ENCODE measurements around the gene ACTR8. TPM values are rescaled to one million over a fixed set of nuclear protein-coding genes. Genes with fewer than 3 reads are reported as not detected.

ACTR8 gene
- total RNA-seq, 5 donors from 2014 or later (not counting 1 experiment from before 2014, with no cell fraction given): 23.0 to 47.3 (median 35.2) TPM

GRCh38 chr3:53858096-53858741, 23.7 kb downstream of the ACTR8 start:
- Histone ChIP-seq H3K9me3 (no peaks in the 10 kb centered on the region), H3K27me3 (replicated peaks in 1 of 2; ENCODE audit: control insufficient read depth in 2 of 2, extremely low read depth in 1 of 2, insufficient read depth in 2 of 2, low read length in 1 of 2) (peaks cover 0 to 3% of the 10 kb centered on the region in 2 experiments), H3K4me3 (ENCODE audit: control insufficient read depth in 1 of 2, extremely low read depth in 1 of 2, low read length in 1 of 2) (no peak overlapping the region), H3K36me3 (ENCODE audit: control insufficient read depth in 2 of 2, extremely low read depth in 1 of 2, insufficient read depth in 1 of 2, low read length in 1 of 2) (peaks cover 0 to 14% of the 10 kb centered on the region in 2 donors), H3K27ac (ENCODE audit: low read length) (no peak overlapping the region), H3K4me1 (ENCODE audit: control insufficient read depth in 1 of 2, extremely low read depth in 1 of 2, insufficient read depth in 2 of 2, low read length in 2 of 2) (no peaks in the 10 kb centered on the region)
- Mint-ChIP-seq H3K36me3 (peaks cover 24% of the 10 kb centered on the region), H3K4me3 (no peak overlapping the region), H3K9me3 (no peaks in the 10 kb centered on the region), H3K27me3 (peaks cover 0 to 3% of the 10 kb centered on the region in 2 donors), H3K4me1 (no peaks in the 10 kb centered on the region), H3K27ac (no peak overlapping the region)
- ChIA-PET POLR2A (no interaction called here), CTCF (no interaction called here)
- DNase-seq (no peak), ATAC-seq (replicated peaks in 1 of 4) (no peak)
- WGBS (ENCODE audit: insufficient coverage): 83% methylated on average over 6 of the region's 7 CpGs

GRCh38 chr3:53856964-53857363, 25.0 kb downstream of the ACTR8 start:
- POLR2A ChIA-PET: no interaction called here
- H3K27me3 Mint-ChIP-seq: peaks cover 0 to 3% of the 10 kb centered on the region in 2 donors

GRCh38 chr3:53850895-53851294, 31.1 kb downstream of the ACTR8 start:
- H3K27me3 ChIP-seq (replicated peaks in 1 of 2; ENCODE audit: control insufficient read depth in 2 of 2, extremely low read depth in 1 of 2, insufficient read depth in 2 of 2, low read length in 1 of 2): peaks cover 7 to 20% of the 10 kb centered on the region in 2 experiments
- Mint-ChIP-seq H3K27ac (no peak overlapping the region), H3K4me3 (no peak overlapping the region), H3K27me3 (peaks cover 25 to 36% of the 10 kb centered on the region in 2 donors), H3K36me3 (no peaks in the 10 kb centered on the region), H3K9me3 (no peaks in the 10 kb centered on the region), H3K4me1 (peaks cover 0 to 7% (median 5%) of the 10 kb centered on the region in 3 donors)
- no peak overlapping the region for H3K4me3 ChIP-seq (ENCODE audit: control insufficient read depth in 1 of 2, extremely low read depth in 1 of 2, low read length in 1 of 2)
- H3K36me3 ChIP-seq (ENCODE audit: control insufficient read depth in 2 of 2, extremely low read depth in 1 of 2, insufficient read depth in 1 of 2, low read length in 1 of 2): no peaks in the 10 kb centered on the region
- ATAC-seq (replicated peaks in 1 of 4) (no peak), DNase-seq (no peak)
- ChIA-PET CTCF (no interaction called here), POLR2A (no interaction called here)
- H3K4me1 ChIP-seq (ENCODE audit: control insufficient read depth in 1 of 2, extremely low read depth in 1 of 2, insufficient read depth in 2 of 2, low read length in 2 of 2): peaks cover 0 to 5% of the 10 kb centered on the region in 2 experiments
- 77% methylated on average over 3 of the region's 5 CpGs for WGBS (ENCODE audit: insufficient coverage)
- H3K9me3 ChIP-seq: no peaks in the 10 kb centered on the region
- H3K27ac ChIP-seq (ENCODE audit: low read length): no peak overlapping the region

More at GRCh38 chr3:53856964-53857363, 25.0 kb downstream of the ACTR8 start:
- no peaks in the 10 kb centered on the region for H3K9me3 ChIP-seq
- CTCF ChIA-PET: no interaction called here
- H3K27ac ChIP-seq (ENCODE audit: low read length): no peak overlapping the region
- peaks cover 0 to 3% of the 10 kb centered on the region in 2 experiments for H3K27me3 ChIP-seq (replicated peaks in 1 of 2; ENCODE audit: control insufficient read depth in 2 of 2, extremely low read depth in 1 of 2, insufficient read depth in 2 of 2, low read length in 1 of 2)
- H3K36me3 ChIP-seq (ENCODE audit: control insufficient read depth in 2 of 2, extremely low read depth in 1 of 2, insufficient read depth in 1 of 2, low read length in 1 of 2): peaks cover 0 to 11% of the 10 kb centered on the region in 2 donors
- H3K27ac Mint-ChIP-seq: no peak overlapping the region
- peaks cover 13% of the 10 kb centered on the region for H3K36me3 Mint-ChIP-seq
- no peaks in the 10 kb centered on the region for H3K9me3 Mint-ChIP-seq
- no peaks in the 10 kb centered on the region for H3K4me1 Mint-ChIP-seq
- ATAC-seq (replicated peaks in 1 of 4) (no peak), DNase-seq (no peak)
- no peak overlapping the region for H3K4me3 ChIP-seq (ENCODE audit: control insufficient read depth in 1 of 2, extremely low read depth in 1 of 2, low read length in 1 of 2)
- no peak overlapping the region for H3K4me3 Mint-ChIP-seq
- WGBS (ENCODE audit: insufficient coverage): 53% methylated on average over 4 of the region's 7 CpGs
- H3K4me1 ChIP-seq (ENCODE audit: control insufficient read depth in 1 of 2, extremely low read depth in 1 of 2, insufficient read depth in 2 of 2, low read length in 2 of 2): no peaks in the 10 kb centered on the region

GRCh38 chr3:53849916-53850315, 32.0 kb downstream of the ACTR8 start:
- Histone ChIP-seq H3K27me3 (replicated peaks in 1 of 2; ENCODE audit: control insufficient read depth in 2 of 2, extremely low read depth in 1 of 2, insufficient read depth in 2 of 2, low read length in 1 of 2) (peaks cover 11 to 28% of the 10 kb centered on the region in 2 experiments), H3K9me3 (no peaks in the 10 kb centered on the region), H3K36me3 (ENCODE audit: control insufficient read depth in 2 of 2, extremely low read depth in 1 of 2, insufficient read depth in 1 of 2, low read length in 1 of 2) (no peaks in the 10 kb centered on the region), H3K27ac (ENCODE audit: low read length) (no peak overlapping the region), H3K4me3 (ENCODE audit: control insufficient read depth in 1 of 2, extremely low read depth in 1 of 2, low read length in 1 of 2) (no peak overlapping the region), H3K4me1 (ENCODE audit: control insufficient read depth in 1 of 2, extremely low read depth in 1 of 2, insufficient read depth in 2 of 2, low read length in 2 of 2) (peaks cover 0 to 10% of the 10 kb centered on the region in 2 experiments)
- Mint-ChIP-seq H3K27ac (no peak overlapping the region), H3K4me1 (peaks cover 0 to 10% (median 7%) of the 10 kb centered on the region in 3 donors), H3K27me3 (peaks cover 32 to 36% of the 10 kb centered on the region in 2 donors), H3K4me3 (no peak overlapping the region), H3K36me3 (no peaks in the 10 kb centered on the region), H3K9me3 (no peaks in the 10 kb centered on the region)
- 100% methylated on average over 1 of the region's 7 CpGs for WGBS (ENCODE audit: insufficient coverage)
- CTCF ChIA-PET: interaction anchor here in 1 of 2 donors (0.7 kb wide), 1 partner anchor 89 kb away, joined by 4 read pairs; no protein-coding TSS in a partner anchor
- POLR2A ChIA-PET: no interaction called here
- no peak for ATAC-seq (replicated peaks in 1 of 4)
- no peak for DNase-seq

GRCh38 chr3:53846851-53847155, 35.1 kb downstream of the ACTR8 start:
- Histone ChIP-seq H3K4me3 (ENCODE audit: control insufficient read depth in 1 of 2, extremely low read depth in 1 of 2, low read length in 1 of 2) (no peak overlapping the region), H3K36me3 (ENCODE audit: control insufficient read depth in 2 of 2, extremely low read depth in 1 of 2, insufficient read depth in 1 of 2, low read length in 1 of 2) (no peaks in the 10 kb centered on the region), H3K4me1 (ENCODE audit: control insufficient read depth in 1 of 2, extremely low read depth in 1 of 2, insufficient read depth in 2 of 2, low read length in 2 of 2) (peaks cover 0 to 10% of the 10 kb centered on the region in 2 experiments), H3K27ac (ENCODE audit: low read length) (no peak overlapping the region), H3K27me3 (replicated peaks in 1 of 2; ENCODE audit: control insufficient read depth in 2 of 2, extremely low read depth in 1 of 2, insufficient read depth in 2 of 2, low read length in 1 of 2) (peaks cover 12 to 50% of the 10 kb centered on the region in 2 experiments), H3K9me3 (no peaks in the 10 kb centered on the region)
- no peak for DNase-seq
- no peak for ATAC-seq (replicated peaks in 1 of 4)
- POLR2A ChIA-PET: no interaction called here
- no peaks in the 10 kb centered on the region for H3K9me3 Mint-ChIP-seq
- peaks cover 0 to 12% (median 7%) of the 10 kb centered on the region in 3 donors for H3K4me1 Mint-ChIP-seq
- no peaks in the 10 kb centered on the region for H3K36me3 Mint-ChIP-seq
- WGBS (ENCODE audit: insufficient coverage): 45% methylated on average over 9 of the region's 10 CpGs
- peaks cover 51 to 59% of the 10 kb centered on the region in 2 donors for H3K27me3 Mint-ChIP-seq
- H3K4me3 Mint-ChIP-seq: peak overlapping the region; percentile 51 to 70 (median 64)
- peak overlapping the region in 1 of 2 donors; percentile 32 for H3K27ac Mint-ChIP-seq
- CTCF ChIA-PET: no interaction called here

GRCh38 chr3:53846134-53846850, 35.7 kb downstream of the ACTR8 start, which contains the start of the genes CHDH and IL17RB:
Gene CHDH, minus strand, starts transcription at chr3:53846419. Its CDS starts 22,411 bp downstream, at chr3:53824008.
Gene IL17RB, plus strand, starts transcription at chr3:53846568. Its CDS starts 21 bp downstream, at chr3:53846589.
- CTCF ChIA-PET: no interaction called here

More at GRCh38 chr3:53846134-53846850, 35.7 kb downstream of the ACTR8 start, which contains the start of the genes CHDH and IL17RB:
- Histone ChIP-seq H3K27ac (ENCODE audit: low read length) (no peak within 1 kb of the TSS), H3K4me1 (ENCODE audit: control insufficient read depth in 1 of 2, extremely low read depth in 1 of 2, insufficient read depth in 2 of 2, low read length in 2 of 2) (peaks cover 0 to 10% of the 10 kb centered on the region in 2 experiments), H3K27me3 (replicated peaks in 1 of 2; ENCODE audit: control insufficient read depth in 2 of 2, extremely low read depth in 1 of 2, insufficient read depth in 2 of 2, low read length in 1 of 2) (peaks cover 12 to 51% of the 10 kb centered on the region in 2 experiments), H3K9me3 (no peaks in the 10 kb centered on the region), H3K36me3 (ENCODE audit: control insufficient read depth in 2 of 2, extremely low read depth in 1 of 2, insufficient read depth in 1 of 2, low read length in 1 of 2) (no peaks in the 10 kb centered on the region), H3K4me3 (ENCODE audit: control insufficient read depth in 1 of 2, extremely low read depth in 1 of 2, low read length in 1 of 2) (peak within 1 kb of the TSS; percentile 24 to 62)
- POLR2A ChIA-PET: no interaction called here
- WGBS (ENCODE audit: insufficient coverage): 5% methylated on average over 89 of the region's 91 CpGs
- Mint-ChIP-seq H3K27me3 (peaks cover 49 to 59% of the 10 kb centered on the region in 2 donors), H3K4me3 (peak within 1 kb of the TSS; percentile 63 to 70 (median 68)), H3K9me3 (no peaks in the 10 kb centered on the region), H3K27ac (peak within 1 kb of the TSS in 1 of 2 donors; percentile 55), H3K36me3 (no peaks in the 10 kb centered on the region), H3K4me1 (peaks cover 0 to 12% (median 7%) of the 10 kb centered on the region in 3 donors)
- ATAC-seq (replicated peaks in 1 of 4) (peak; percentile 26 to 55 (median 36)), DNase-seq (peak in 1 of 35 experiments; percentile 4)
